Loucy (cell line): ENCODE results near the gene CREB3L2.

ENCODE experiments used
- H2AFZ ChIP-seq: fragments of 200-600 bp; sonication (generic); 2 replicates; pipeline ENCODE4 v1.6.0; 2016; ENCODE audit warnings: antibody characterized with exemption, mild to moderate bottlenecking, low read length, moderate library complexity
- H3F3A ChIP-seq: fragments of 200-600 bp; 2 replicates; pipeline ENCODE4 v1.6.0; 2016; ENCODE audit warnings: antibody characterized with exemption, low read depth, mild to moderate bottlenecking
- H3K27me3 ChIP-seq: fragments of 200-600 bp; sonication (generic); 2 replicates; pipeline ENCODE4 v1.6.1; 2014; ENCODE audit warnings: low read length, mild to moderate bottlenecking; ENCODE audit not compliant: insufficient read depth, poor library complexity, severe bottlenecking
- H3K36me3 ChIP-seq: fragments of 200-600 bp; sonication (generic); 2 replicates; pipeline ENCODE4 v1.6.1; 2016; ENCODE audit warnings: low read length; ENCODE audit not compliant: insufficient read depth
- H3K4me1 ChIP-seq: fragments of 200-600 bp; sonication (generic); 2 replicates; pipeline ENCODE4 v1.5.1; 2014; ENCODE audit warnings: low read length, mild to moderate bottlenecking; ENCODE audit not compliant: insufficient read depth, poor library complexity, severe bottlenecking
- H3K4me2 ChIP-seq: fragments of 200-600 bp; sonication (generic); 2 replicates; pipeline ENCODE4 v1.6.0; 2014; ENCODE audit warnings: antibody characterized with exemption, low read length, low read depth, mild to moderate bottlenecking; ENCODE audit not compliant: poor library complexity, severe bottlenecking
- H3K4me3 ChIP-seq: fragments of 200-600 bp; sonication (generic); 2 replicates; pipeline ENCODE4 v1.5.1; 2014; ENCODE audit warnings: low read length, mild to moderate bottlenecking, mixed read lengths; ENCODE audit not compliant: poor library complexity, severe bottlenecking
- H3K79me2 ChIP-seq: fragments of 200-600 bp; sonication (generic); 2 replicates; pipeline ENCODE4 v1.6.1; 2014; ENCODE audit warnings: low read length; ENCODE audit not compliant: insufficient read depth
- H3K9ac ChIP-seq: fragments of 200-600 bp; sonication (generic); 2 replicates; pipeline ENCODE4 v1.6.0; 2014; ENCODE audit warnings: mild to moderate bottlenecking, low read depth, low read length, moderate library complexity; ENCODE audit not compliant: poor library complexity, severe bottlenecking
- H3K9me2 ChIP-seq: fragments of 200-600 bp; sonication (generic); replicated peaks from 2 replicates; pipeline ENCODE4 v1.6.1; 2016; ENCODE audit warnings: low read depth, low read length, mixed read lengths
- H3K9me3 ChIP-seq: fragments of 200-600 bp; sonication (generic); 2 replicates; pipeline ENCODE4 v1.6.1; 2014; ENCODE audit warnings: mild to moderate bottlenecking, antibody characterized with exemption, low read length, low read depth; ENCODE audit not compliant: insufficient read depth
- H4K20me1 ChIP-seq: fragments of 200-600 bp; sonication (generic); 2 replicates; pipeline ENCODE4 v1.6.0; 2014; ENCODE audit warnings: antibody characterized with exemption, low read length, mild to moderate bottlenecking; ENCODE audit not compliant: insufficient read depth, poor library complexity, severe bottlenecking
- EZH2phosphoT487 ChIP-seq: fragments of 200-600 bp; IDR thresholded peaks from 2 replicates; pipeline ENCODE4 v1.6.1; 2018; ENCODE audit warnings: antibody characterized with exemption, mild to moderate bottlenecking, moderate library complexity, borderline replicate concordance
- TF ChIP-seq, protein P1 (sequence below): fragments of 200-600 bp; sonication (generic); conservative IDR thresholded peaks from 2 replicates; pipeline ENCODE4 v1.5.1; 2014; ENCODE audit warnings: mild to moderate bottlenecking, antibody characterized with exemption, low read length

CREB3L2 gene

DNA sequence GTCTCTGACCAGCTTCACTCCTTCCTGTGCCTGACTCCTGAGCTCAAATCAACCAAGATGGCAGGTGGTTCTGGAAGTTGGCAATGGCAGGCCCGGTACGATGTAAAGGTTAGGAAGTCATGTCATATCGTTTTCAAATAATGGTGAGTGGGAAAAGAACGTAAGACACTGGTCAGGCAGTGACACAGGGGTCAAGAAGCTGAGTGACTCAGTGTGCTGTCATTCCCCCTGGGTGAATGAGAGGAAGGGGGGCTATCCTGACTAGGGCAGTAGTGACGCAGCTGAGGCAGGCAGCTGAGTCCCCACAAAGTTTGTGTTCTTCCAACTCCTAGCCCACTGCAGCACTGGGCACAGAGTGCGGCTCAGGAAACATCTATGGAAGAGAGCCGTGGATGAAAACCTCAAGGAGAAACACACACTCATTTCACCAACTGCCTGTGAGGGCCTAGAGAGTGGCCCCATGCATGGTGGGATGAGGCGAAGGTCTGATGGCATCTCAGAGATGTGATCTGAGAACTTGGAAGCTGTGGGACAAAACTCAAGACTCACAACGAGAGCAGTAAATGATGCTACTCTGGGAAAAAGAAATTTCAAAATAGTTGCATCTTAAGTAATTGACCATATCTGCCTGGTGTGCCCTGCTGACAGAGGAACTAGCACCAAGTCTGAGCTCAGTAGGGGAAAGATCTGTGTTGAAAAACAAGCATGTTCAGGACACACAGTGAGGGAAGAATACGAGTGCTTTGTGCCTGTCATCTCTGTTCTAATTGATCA is 23.2 kb downstream of the CREB3L2 start:
- Histone ChIP-seq H4K20me1 (no peaks in the 10 kb centered on the region), H3K9me3 (peaks cover 3% of the 10 kb centered on the region; the same call in 1 of the 2 replicates), H3K36me3 (peaks cover 9% of the 10 kb centered on the region; the same call in 1 of the 2 replicates), H3K79me2 (peaks cover 81% of the 10 kb centered on the region), H3K4me2 (no peak overlapping the region), H3K27me3 (no peaks in the 10 kb centered on the region), H3K4me1 (no peaks in the 10 kb centered on the region), H3K9ac (no peak overlapping the region), H3F3A (no peaks in the 10 kb centered on the region), H2AFZ (no peak overlapping the region), H3K9me2 (no peaks in the 10 kb centered on the region), H3K4me3 (no peak overlapping the region)
- TF ChIP-seq, protein P1, sequence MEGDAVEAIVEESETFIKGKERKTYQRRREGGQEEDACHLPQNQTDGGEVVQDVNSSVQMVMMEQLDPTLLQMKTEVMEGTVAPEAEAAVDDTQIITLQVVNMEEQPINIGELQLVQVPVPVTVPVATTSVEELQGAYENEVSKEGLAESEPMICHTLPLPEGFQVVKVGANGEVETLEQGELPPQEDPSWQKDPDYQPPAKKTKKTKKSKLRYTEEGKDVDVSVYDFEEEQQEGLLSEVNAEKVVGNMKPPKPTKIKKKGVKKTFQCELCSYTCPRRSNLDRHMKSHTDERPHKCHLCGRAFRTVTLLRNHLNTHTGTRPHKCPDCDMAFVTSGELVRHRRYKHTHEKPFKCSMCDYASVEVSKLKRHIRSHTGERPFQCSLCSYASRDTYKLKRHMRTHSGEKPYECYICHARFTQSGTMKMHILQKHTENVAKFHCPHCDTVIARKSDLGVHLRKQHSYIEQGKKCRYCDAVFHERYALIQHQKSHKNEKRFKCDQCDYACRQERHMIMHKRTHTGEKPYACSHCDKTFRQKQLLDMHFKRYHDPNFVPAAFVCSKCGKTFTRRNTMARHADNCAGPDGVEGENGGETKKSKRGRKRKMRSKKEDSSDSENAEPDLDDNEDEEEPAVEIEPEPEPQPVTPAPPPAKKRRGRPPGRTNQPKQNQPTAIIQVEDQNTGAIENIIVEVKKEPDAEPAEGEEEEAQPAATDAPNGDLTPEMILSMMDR: no peak
- TF ChIP-seq EZH2phosphoT487: no peak

DNA sequence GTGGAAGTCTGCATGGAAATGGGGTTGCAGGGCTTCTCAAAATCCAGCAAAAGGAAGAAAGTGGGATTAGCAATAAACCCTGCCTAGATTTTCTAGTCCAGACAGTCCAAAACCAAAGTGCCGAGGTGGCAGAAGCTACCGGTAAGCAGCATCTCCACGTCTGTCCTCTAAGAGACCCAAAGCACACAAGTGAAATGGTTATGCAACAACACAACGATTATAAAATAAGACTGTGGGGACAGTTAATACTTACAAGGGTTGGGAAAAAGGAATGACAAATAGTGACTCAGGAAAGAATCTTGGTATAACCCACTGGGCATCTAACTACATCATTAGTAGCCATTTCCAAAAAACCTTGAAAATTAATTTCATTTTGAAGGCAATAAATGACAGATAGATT is 24.7 kb downstream of the CREB3L2 start:
- Histone ChIP-seq H3K9me3 (peaks cover 2% of the 10 kb centered on the region; the same call in 1 of the 2 replicates), H3K9ac (no peak overlapping the region), H3K27me3 (no peaks in the 10 kb centered on the region), H3F3A (no peaks in the 10 kb centered on the region), H3K4me3 (no peak overlapping the region), H4K20me1 (no peaks in the 10 kb centered on the region), H2AFZ (no peak overlapping the region), H3K4me2 (no peak overlapping the region), H3K9me2 (no peaks in the 10 kb centered on the region), H3K36me3 (peaks cover 4% of the 10 kb centered on the region; the same call in 1 of the 2 replicates), H3K79me2 (peaks cover 74% of the 10 kb centered on the region), H3K4me1 (no peaks in the 10 kb centered on the region)
- no peak for TF ChIP-seq EZH2phosphoT487
- TF ChIP-seq, protein P1: no peak

DNA sequence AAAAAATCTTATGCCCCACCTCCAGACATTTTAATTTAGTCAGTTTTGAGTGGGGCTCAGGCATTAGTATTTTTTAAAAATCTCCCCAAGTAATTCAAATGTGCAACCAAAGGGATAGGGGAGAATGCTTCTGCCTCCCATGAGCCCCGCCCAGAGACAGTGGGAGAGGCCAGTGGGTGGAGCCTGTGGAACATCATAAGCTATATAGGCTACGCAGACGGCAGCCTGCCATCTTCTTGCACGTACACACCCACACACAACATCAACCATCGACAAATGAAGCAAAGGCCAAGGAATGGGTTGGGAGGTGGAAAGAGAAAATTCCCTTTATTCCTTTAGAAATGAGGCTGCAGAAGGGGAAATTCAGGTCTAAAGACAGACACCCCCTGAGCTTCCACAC is 25.2 kb downstream of the CREB3L2 start:
- TF ChIP-seq, protein P1: no peak
- TF ChIP-seq EZH2phosphoT487: no peak
- Histone ChIP-seq H3K4me1 (no peaks in the 10 kb centered on the region), H3K4me3 (no peak overlapping the region), H3K27me3 (no peaks in the 10 kb centered on the region), H2AFZ (no peak overlapping the region), H3F3A (no peaks in the 10 kb centered on the region), H3K9me3 (no peaks in the 10 kb centered on the region), H3K9ac (no peak overlapping the region), H3K79me2 (peaks cover 69% of the 10 kb centered on the region), H3K36me3 (no peaks in the 10 kb centered on the region), H3K4me2 (no peak overlapping the region), H4K20me1 (no peaks in the 10 kb centered on the region), H3K9me2 (no peaks in the 10 kb centered on the region)
